ENCODE results near the gene FHDC1. TPM values are rescaled to one million over a fixed set of nuclear protein-coding genes. Genes with fewer than 3 reads are reported as not detected.

Gene FHDC1
- polyA plus RNA-seq, 3 donors = 0.21 TPM; not detected in 2

- no peaks in the 10 kb centered on the region for H3K36me3 ChIP-seq (replicated peaks in 1 of 2; ENCODE audit: control insufficient read depth in 1 of 2, insufficient read depth in 2 of 2, low read length in 2 of 2)
- no peaks in the 10 kb centered on the region for H3K9me3 Mint-ChIP-seq
- H3K4me2 ChIP-seq (replicated peaks; ENCODE audit: extremely low read depth, low read length, poor library complexity, severe bottlenecking) = no peak overlapping the region
- intact Hi-C loops (cut with micrococcal nuclease) = no loop called here
- no peak overlapping the region for H3K9ac ChIP-seq (ENCODE audit: insufficient read depth, low read length, poor library complexity, severe bottlenecking)
- H3K27me3 ChIP-seq (ENCODE audit: control insufficient read depth in 2 of 2, insufficient read depth in 2 of 2, low read length in 2 of 2) = no peaks in the 10 kb centered on the region
- peaks cover 0 to 4% (median 0%) of the 10 kb centered on the region in 3 donors for H3K27me3 Mint-ChIP-seq (ENCODE audit: low read depth in 3 of 3)
- H3K4me3 ChIP-seq (replicated peaks in 1 of 3; ENCODE audit: low read depth in 2 of 3, low read length in 3 of 3) = no peak overlapping the region
- H3K27ac Mint-ChIP-seq = no peak overlapping the region
- H4K20me1 ChIP-seq (ENCODE audit: insufficient read depth, low read length) = no peaks in the 10 kb centered on the region
- no peaks in the 10 kb centered on the region for H3K79me2 ChIP-seq (ENCODE audit: insufficient read depth, low read length)
- DNase-seq = no peak
- no peak for TF ChIP-seq CTCF (IDR thresholded peaks at IDR 0.05)
- H2AFZ ChIP-seq (ENCODE audit: insufficient read depth, low read depth, low read length, poor library complexity, severe bottlenecking) = no peak overlapping the region
- no peak overlapping the region for H3K4me3 Mint-ChIP-seq
- peaks cover 21% of the 10 kb centered on the region for H3K4me1 Mint-ChIP-seq
- no peaks in the 10 kb centered on the region for H3K9me3 ChIP-seq (replicated peaks in 1 of 2; ENCODE audit: control insufficient read depth in 1 of 2, insufficient read depth in 1 of 2, low read length in 2 of 2)
- no peak overlapping the region for H3K27ac ChIP-seq (ENCODE audit: low read depth in 1 of 2, low read length in 2 of 2)
- no CpG with 5 or more reads among the region's 2 CpGs for WGBS (ENCODE audit: insufficient coverage)
- H3K4me1 ChIP-seq (ENCODE audit: control insufficient read depth in 1 of 2, insufficient read depth in 2 of 2, low read length in 2 of 2) = peaks cover 0 to 11% of the 10 kb centered on the region in 2 donors
- no peaks in the 10 kb centered on the region for H3K36me3 Mint-ChIP-seq
Measured at GRCh38 chr4:152959080-152959479, 23.0 kb downstream of the FHDC1 start.

- Histone ChIP-seq H4K20me1 (ENCODE audit: insufficient read depth, low read length) (no peaks in the 10 kb centered on the region), H3K9me3 (replicated peaks in 1 of 2; ENCODE audit: control insufficient read depth in 1 of 2, insufficient read depth in 1 of 2, low read length in 2 of 2) (no peaks in the 10 kb centered on the region), H3K4me3 (replicated peaks in 1 of 3; ENCODE audit: low read depth in 2 of 3, low read length in 3 of 3) (no peak overlapping the region), H2AFZ (ENCODE audit: insufficient read depth, low read depth, low read length, poor library complexity, severe bottlenecking) (no peak overlapping the region), H3K36me3 (replicated peaks in 1 of 2; ENCODE audit: control insufficient read depth in 1 of 2, insufficient read depth in 2 of 2, low read length in 2 of 2) (no peaks in the 10 kb centered on the region), H3K4me1 (ENCODE audit: control insufficient read depth in 1 of 2, insufficient read depth in 2 of 2, low read length in 2 of 2) (peaks cover 0 to 11% of the 10 kb centered on the region in 2 donors), H3K27me3 (ENCODE audit: control insufficient read depth in 2 of 2, insufficient read depth in 2 of 2, low read length in 2 of 2) (no peaks in the 10 kb centered on the region), H3K79me2 (ENCODE audit: insufficient read depth, low read length) (no peaks in the 10 kb centered on the region), H3K4me2 (replicated peaks; ENCODE audit: extremely low read depth, low read length, poor library complexity, severe bottlenecking) (no peak overlapping the region), H3K9ac (ENCODE audit: insufficient read depth, low read length, poor library complexity, severe bottlenecking) (no peak overlapping the region), H3K27ac (ENCODE audit: low read depth in 1 of 2, low read length in 2 of 2) (no peak overlapping the region)
- WGBS (ENCODE audit: insufficient coverage) = no CpG with 5 or more reads among the region's 3 CpGs
- intact Hi-C loops (cut with micrococcal nuclease) = no loop called here
- Mint-ChIP-seq H3K4me3 (no peak overlapping the region), H3K9me3 (no peaks in the 10 kb centered on the region), H3K27me3 (ENCODE audit: low read depth in 3 of 3) (peaks cover 0 to 4% (median 0%) of the 10 kb centered on the region in 3 donors), H3K36me3 (no peaks in the 10 kb centered on the region), H3K27ac (no peak overlapping the region), H3K4me1 (peaks cover 21% of the 10 kb centered on the region)
- DNase-seq = no peak
- TF ChIP-seq CTCF (IDR thresholded peaks at IDR 0.05) = no peak
Measured at GRCh38 chr4:152960082-152960481, 24.0 kb downstream of the FHDC1 start.
